Loucy (cell line): Measurements from ENCODE around the gene GAN.

Source experiments
- H2AFZ ChIP-seq: fragments of 200-600 bp; sonication (generic); 2 replicates; pipeline ENCODE4 v1.6.0; 2016; ENCODE audit warnings: antibody characterized with exemption, mild to moderate bottlenecking, low read length, moderate library complexity
- H3F3A ChIP-seq: fragments of 200-600 bp; 2 replicates; pipeline ENCODE4 v1.6.0; 2016; ENCODE audit warnings: antibody characterized with exemption, low read depth, mild to moderate bottlenecking
- H3K27me3 ChIP-seq: fragments of 200-600 bp; sonication (generic); 2 replicates; pipeline ENCODE4 v1.6.1; 2014; ENCODE audit warnings: low read length, mild to moderate bottlenecking; ENCODE audit not compliant: insufficient read depth, poor library complexity, severe bottlenecking
- H3K36me3 ChIP-seq: fragments of 200-600 bp; sonication (generic); 2 replicates; pipeline ENCODE4 v1.6.1; 2016; ENCODE audit warnings: low read length; ENCODE audit not compliant: insufficient read depth
- H3K4me1 ChIP-seq: fragments of 200-600 bp; sonication (generic); 2 replicates; pipeline ENCODE4 v1.5.1; 2014; ENCODE audit warnings: low read length, mild to moderate bottlenecking; ENCODE audit not compliant: insufficient read depth, poor library complexity, severe bottlenecking
- H3K4me2 ChIP-seq: fragments of 200-600 bp; sonication (generic); 2 replicates; pipeline ENCODE4 v1.6.0; 2014; ENCODE audit warnings: antibody characterized with exemption, low read length, low read depth, mild to moderate bottlenecking; ENCODE audit not compliant: poor library complexity, severe bottlenecking
- H3K4me3 ChIP-seq: fragments of 200-600 bp; sonication (generic); 2 replicates; pipeline ENCODE4 v1.5.1; 2014; ENCODE audit warnings: low read length, mild to moderate bottlenecking, mixed read lengths; ENCODE audit not compliant: poor library complexity, severe bottlenecking
- H3K79me2 ChIP-seq: fragments of 200-600 bp; sonication (generic); 2 replicates; pipeline ENCODE4 v1.6.1; 2014; ENCODE audit warnings: low read length; ENCODE audit not compliant: insufficient read depth
- H3K9ac ChIP-seq: fragments of 200-600 bp; sonication (generic); 2 replicates; pipeline ENCODE4 v1.6.0; 2014; ENCODE audit warnings: mild to moderate bottlenecking, low read depth, low read length, moderate library complexity; ENCODE audit not compliant: poor library complexity, severe bottlenecking
- H3K9me2 ChIP-seq: fragments of 200-600 bp; sonication (generic); replicated peaks from 2 replicates; pipeline ENCODE4 v1.6.1; 2016; ENCODE audit warnings: low read depth, low read length, mixed read lengths
- H3K9me3 ChIP-seq: fragments of 200-600 bp; sonication (generic); 2 replicates; pipeline ENCODE4 v1.6.1; 2014; ENCODE audit warnings: mild to moderate bottlenecking, antibody characterized with exemption, low read length, low read depth; ENCODE audit not compliant: insufficient read depth
- H4K20me1 ChIP-seq: fragments of 200-600 bp; sonication (generic); 2 replicates; pipeline ENCODE4 v1.6.0; 2014; ENCODE audit warnings: antibody characterized with exemption, low read length, mild to moderate bottlenecking; ENCODE audit not compliant: insufficient read depth, poor library complexity, severe bottlenecking
- CTCF ChIP-seq: fragments of 200-600 bp; sonication (generic); conservative IDR thresholded peaks from 2 replicates; pipeline ENCODE4 v1.5.1; 2014; ENCODE audit warnings: mild to moderate bottlenecking, antibody characterized with exemption, low read length
- EZH2phosphoT487 ChIP-seq: fragments of 200-600 bp; IDR thresholded peaks from 2 replicates; pipeline ENCODE4 v1.6.1; 2018; ENCODE audit warnings: antibody characterized with exemption, mild to moderate bottlenecking, moderate library complexity, borderline replicate concordance

Gene GAN

GRCh38 chr16:81399909-81400308 lies 85.1 kb downstream of the GAN start:
- Histone ChIP-seq H3K4me3 (no peak overlapping the region), H4K20me1 (no peaks in the 10 kb centered on the region), H3K4me2 (no peak overlapping the region)

GRCh38 chr16:81401035-81401950 lies 86.5 kb downstream of the GAN start:
- H3K4me3 ChIP-seq = no peak overlapping the region
- no peaks in the 10 kb centered on the region for H3K9me2 ChIP-seq
- no peak for TF ChIP-seq CTCF
- no peak for TF ChIP-seq EZH2phosphoT487
- no peak overlapping the region for H2AFZ ChIP-seq
- H3K4me1 ChIP-seq = no peaks in the 10 kb centered on the region
- no peak overlapping the region for H3K9ac ChIP-seq
- H3K9me3 ChIP-seq = no peaks in the 10 kb centered on the region
- H3K36me3 ChIP-seq = no peaks in the 10 kb centered on the region
- no peaks in the 10 kb centered on the region for H3F3A ChIP-seq
- H4K20me1 ChIP-seq = no peaks in the 10 kb centered on the region
- no peaks in the 10 kb centered on the region for H3K79me2 ChIP-seq
- no peak overlapping the region for H3K4me2 ChIP-seq
- no peaks in the 10 kb centered on the region for H3K27me3 ChIP-seq

More at GRCh38 chr16:81399909-81400308, 85.1 kb downstream of the GAN start:
- Histone ChIP-seq H3K4me1 (no peaks in the 10 kb centered on the region), H3K36me3 (no peaks in the 10 kb centered on the region), H3K79me2 (no peaks in the 10 kb centered on the region), H2AFZ (no peak overlapping the region), H3K9me2 (no peaks in the 10 kb centered on the region), H3K9ac (no peak overlapping the region), H3K9me3 (no peaks in the 10 kb centered on the region), H3F3A (no peaks in the 10 kb centered on the region), H3K27me3 (no peaks in the 10 kb centered on the region)
- TF ChIP-seq EZH2phosphoT487 (no peak), CTCF (no peak)

- Histone ChIP-seq H4K20me1 (no peaks in the 10 kb centered on the region), H3K4me3 (peak overlapping the region; percentile 69), H3F3A (no peaks in the 10 kb centered on the region), H3K27me3 (no peaks in the 10 kb centered on the region), H3K9me2 (no peaks in the 10 kb centered on the region), H3K4me1 (no peaks in the 10 kb centered on the region), H3K36me3 (no peaks in the 10 kb centered on the region), H3K9ac (no peak overlapping the region), H3K79me2 (no peaks in the 10 kb centered on the region), H3K4me2 (peak overlapping the region; percentile 80), H2AFZ (peak overlapping the region; percentile 88), H3K9me3 (no peaks in the 10 kb centered on the region)
- TF ChIP-seq EZH2phosphoT487 (no peak), CTCF (no peak)
Observed at GRCh38 chr16:81403208-81403600, 88.4 kb downstream of the GAN start.
